ENCODE measurements around the gene SPTY2D1.

GRCh38 chr11:18668131-18668530 is 34.0 kb upstream of the SPTY2D1 start:
- TF ChIP-seq, protein P1, sequence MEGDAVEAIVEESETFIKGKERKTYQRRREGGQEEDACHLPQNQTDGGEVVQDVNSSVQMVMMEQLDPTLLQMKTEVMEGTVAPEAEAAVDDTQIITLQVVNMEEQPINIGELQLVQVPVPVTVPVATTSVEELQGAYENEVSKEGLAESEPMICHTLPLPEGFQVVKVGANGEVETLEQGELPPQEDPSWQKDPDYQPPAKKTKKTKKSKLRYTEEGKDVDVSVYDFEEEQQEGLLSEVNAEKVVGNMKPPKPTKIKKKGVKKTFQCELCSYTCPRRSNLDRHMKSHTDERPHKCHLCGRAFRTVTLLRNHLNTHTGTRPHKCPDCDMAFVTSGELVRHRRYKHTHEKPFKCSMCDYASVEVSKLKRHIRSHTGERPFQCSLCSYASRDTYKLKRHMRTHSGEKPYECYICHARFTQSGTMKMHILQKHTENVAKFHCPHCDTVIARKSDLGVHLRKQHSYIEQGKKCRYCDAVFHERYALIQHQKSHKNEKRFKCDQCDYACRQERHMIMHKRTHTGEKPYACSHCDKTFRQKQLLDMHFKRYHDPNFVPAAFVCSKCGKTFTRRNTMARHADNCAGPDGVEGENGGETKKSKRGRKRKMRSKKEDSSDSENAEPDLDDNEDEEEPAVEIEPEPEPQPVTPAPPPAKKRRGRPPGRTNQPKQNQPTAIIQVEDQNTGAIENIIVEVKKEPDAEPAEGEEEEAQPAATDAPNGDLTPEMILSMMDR (IDR thresholded peaks at IDR 0.05), result no peak
- TF ChIP-seq POLR2A (IDR thresholded peaks at IDR 0.05), result no peak

All from adrenal gland (tissue), 5 donors.